H1 (cell line): ENCODE measurements around the gene CPNE4. TPM values are rescaled to one million over a fixed set of nuclear protein-coding genes. Genes with fewer than 3 reads are reported as not detected.

ENCODE experiments used
- CTCF ChIA-PET: fragments of 300-600 bp; sonication (Branson Sonifier 250); formaldehyde crosslinking; loops from one replicate; lab custom pipeline; 2021; ENCODE audit not compliant: partially characterized antibody; lab: Charles Lee
- POLR2A ChIA-PET: fragments of 300-600 bp; sonication (Branson Sonifier 250); formaldehyde crosslinking; loops from one replicate; lab custom pipeline; 2021; ENCODE audit warnings: inconsistent platforms; ENCODE audit not compliant: partially characterized antibody; lab: Charles Lee
- DNase-seq, 2 experiments: peaks; one replicate each; pipeline versions ENCODE4 v3.0.0 to v3.0.0-alpha.2; 2010 to 2022; ENCODE audit warnings: low spot score in 2 of 2, low read depth in 1 of 2, mixed read lengths in 1 of 2
- FAIRE-seq: peaks from 2 replicates; lab custom pipeline; 2011; peaks lifted over from hg19 to GRCh38; lab: Jason Lieb, UNC
- H2AFZ ChIP-seq: 2 replicates; pipeline ENCODE4 v1.8.1; 2012; ENCODE audit warnings: low read length, inconsistent platforms
- H2AK5ac ChIP-seq: 2 replicates; pipeline ENCODE4 v1.6.1; 2013; ENCODE audit warnings: low read depth, low read length
- H2BK120ac ChIP-seq: replicated peaks from 2 replicates; pipeline ENCODE3; 2013; ENCODE audit warnings: low read depth, low read length, inconsistent platforms
- H2BK12ac ChIP-seq: 2 replicates; pipeline ENCODE4 v1.6.1; 2013; ENCODE audit warnings: low read depth, low read length
- H2BK15ac ChIP-seq: 2 replicates; pipeline ENCODE4 v1.6.1; 2013; ENCODE audit warnings: low read length
- H2BK20ac ChIP-seq: 2 replicates; pipeline ENCODE4 v1.6.1; 2013; ENCODE audit warnings: low read length
- H2BK5ac ChIP-seq: 2 replicates; pipeline ENCODE4 v1.6.1; 2013; ENCODE audit warnings: low read depth, low read length
- H3K14ac ChIP-seq: 2 replicates; pipeline ENCODE4 v1.6.1; 2013; ENCODE audit warnings: inconsistent platforms; ENCODE audit not compliant: insufficient read length
- H3K18ac ChIP-seq: 2 replicates; pipeline ENCODE4 v1.6.1; 2013; ENCODE audit warnings: low read length; ENCODE audit errors: extremely low read depth
- H3K23ac ChIP-seq: 2 replicates; pipeline ENCODE4 v1.6.1; 2013; ENCODE audit warnings: inconsistent platforms; ENCODE audit not compliant: insufficient read length
- H3K23me2 ChIP-seq: 2 replicates; pipeline ENCODE4 v1.6.1; 2013; ENCODE audit warnings: low read depth, low read length
- H3K27ac ChIP-seq: 2 replicates; pipeline ENCODE4 v1.6.1; 2011; ENCODE audit warnings: low read depth, low read length, inconsistent platforms
- H3K27me3 ChIP-seq, 4 experiments: replicated peaks in 1 of 4; 1 replicate in 1 of 4; 2 replicates in 3 of 4; pipeline versions ENCODE4 v1.6.1 to v1.8.1; 2011 to 2013; ENCODE audit warnings: low read length in 3 of 4, mild to moderate bottlenecking in 3 of 4, inconsistent platforms in 2 of 4, mixed read lengths in 2 of 4, moderate library complexity in 1 of 4; ENCODE audit not compliant: control insufficient read depth in 3 of 4, insufficient read depth in 3 of 4; ENCODE audit errors: extremely low read depth in 1 of 4
- H3K36me3 ChIP-seq, 4 experiments: 2 replicates each; pipeline versions ENCODE4 v1.6.1 to v1.8.1; 2011 to 2013; ENCODE audit warnings: mild to moderate bottlenecking in 4 of 4, low read length in 3 of 4, moderate library complexity in 2 of 4, control low read depth in 1 of 4, inconsistent platforms in 1 of 4; ENCODE audit not compliant: insufficient read depth in 4 of 4, control insufficient read depth in 2 of 4
- H3K4ac ChIP-seq: replicated peaks from 2 replicates; pipeline ENCODE3; 2013; ENCODE audit warnings: low read length, low read depth, mixed read lengths, inconsistent platforms; ENCODE audit not compliant: insufficient read length
- H3K4me1 ChIP-seq, 4 experiments: replicated peaks in 1 of 4; 1 replicate in 1 of 4; 2 replicates in 3 of 4; pipeline versions ENCODE4 v1.6.1 to v1.8.1; 2011 to 2013; ENCODE audit warnings: low read length in 3 of 4, inconsistent platforms in 2 of 4, mixed read lengths in 1 of 4; ENCODE audit not compliant: insufficient read depth in 4 of 4, control insufficient read depth in 3 of 4
- H3K4me2 ChIP-seq, 2 experiments: 2 replicates each; pipeline versions ENCODE4 v1.6.1 to v1.8.1; 2011 to 2013; ENCODE audit warnings: low read depth in 2 of 2, low read length in 2 of 2, control low read depth in 1 of 2, inconsistent platforms in 1 of 2, mild to moderate bottlenecking in 1 of 2; ENCODE audit not compliant: insufficient read depth in 1 of 2
- H3K4me3 ChIP-seq, 4 experiments: fragments of 200-600, 300-600 bp in 1 of 4; sonication (generic), shearing (Covaris generic), sonication (Bioruptor Twin) in 1 of 4; 2 replicates each; pipeline versions ENCODE4 v1.5.1 to v1.8.1; 2011 to 2016; ENCODE audit warnings: low read length in 4 of 4, low read depth in 3 of 4, control low read depth in 2 of 4, inconsistent platforms in 2 of 4, mild to moderate bottlenecking in 2 of 4, mixed read lengths in 1 of 4, moderate library complexity in 1 of 4; ENCODE audit not compliant: insufficient read depth in 2 of 4; ENCODE audit errors: extremely low read depth in 1 of 4
- H3K56ac ChIP-seq: replicated peaks from 2 replicates; pipeline ENCODE3; 2013; ENCODE audit warnings: low read depth, mild to moderate bottlenecking, mixed read lengths, low read length, inconsistent platforms; ENCODE audit not compliant: insufficient read length
- H3K79me1 ChIP-seq: 2 replicates; pipeline ENCODE4 v1.6.1; 2013; ENCODE audit warnings: low read depth, low read length, control low read depth
- H3K79me2 ChIP-seq, 2 experiments: 2 replicates each; pipeline versions ENCODE4 v1.6.1 to v1.8.1; 2012 to 2013; ENCODE audit warnings: low read length in 2 of 2, mild to moderate bottlenecking in 2 of 2, inconsistent platforms in 1 of 2; ENCODE audit not compliant: insufficient read depth in 2 of 2, control insufficient read depth in 1 of 2
- H3K9ac ChIP-seq, 4 experiments: replicated peaks in 1 of 4; 1 replicate in 1 of 4; 2 replicates in 3 of 4; pipeline versions ENCODE4 v1.6.1 to v1.8.1; 2011 to 2013; ENCODE audit warnings: low read depth in 3 of 4, low read length in 3 of 4, control low read depth in 2 of 4, mild to moderate bottlenecking in 2 of 4, moderate library complexity in 2 of 4, inconsistent platforms in 1 of 4; ENCODE audit errors: extremely low read depth in 1 of 4
- H3K9me3 ChIP-seq, 2 experiments: 2 replicates each; pipeline versions ENCODE4 v1.6.1 to v1.8.1; 2012 to 2013; ENCODE audit warnings: mild to moderate bottlenecking in 2 of 2, moderate library complexity in 2 of 2, control low read depth in 1 of 2, inconsistent platforms in 1 of 2, low read depth in 1 of 2, low read length in 1 of 2, mixed read lengths in 1 of 2; ENCODE audit not compliant: insufficient read depth in 2 of 2
- H4K20me1 ChIP-seq, 2 experiments: replicated peaks in 1 of 2; 2 replicates each; pipeline versions ENCODE3 to v1.8.1; 2011 to 2013; ENCODE audit warnings: inconsistent platforms in 2 of 2, low read length in 2 of 2, mild to moderate bottlenecking in 1 of 2; ENCODE audit not compliant: insufficient read depth in 2 of 2, control insufficient read depth in 1 of 2
- H4K5ac ChIP-seq: 2 replicates; pipeline ENCODE4 v1.6.1; 2013; ENCODE audit warnings: low read length, low read depth, mixed read lengths, inconsistent platforms; ENCODE audit not compliant: insufficient read length
- H4K8ac ChIP-seq: 2 replicates; pipeline ENCODE4 v1.8.0; 2013; ENCODE audit warnings: mild to moderate bottlenecking, moderate library complexity, low read length, inconsistent platforms; ENCODE audit not compliant: insufficient read depth; ENCODE audit errors: extremely low read depth
- H4K91ac ChIP-seq: replicated peaks from 2 replicates; pipeline ENCODE3; 2013; ENCODE audit warnings: low read length, mixed read lengths, inconsistent platforms; ENCODE audit not compliant: insufficient read length
- POU5F1 ChIP-seq: IDR thresholded peaks from 2 replicates; pipeline ENCODE4 v1.6.1; 2011; ENCODE audit warnings: low read depth, mild to moderate bottlenecking, low read length, moderate library complexity
- TCF12 ChIP-seq: IDR thresholded peaks from 2 replicates; pipeline ENCODE4 v1.6.1; 2011; ENCODE audit warnings: low read depth, mild to moderate bottlenecking, low read length
- YY1 ChIP-seq: IDR thresholded peaks from 2 replicates; pipeline ENCODE4 v1.6.1; 2011; ENCODE audit warnings: low read depth, mild to moderate bottlenecking, low read length
- WGBS, 2 experiments: shearing (Covaris generic) in 1 of 2; methylation state at CpG; one replicate each; pipeline versions ENCODE4 v1.1.6 to v1.1.7; 2013 to 2015; ENCODE audit warnings: low lambda C conversion rate in 2 of 2, mixed read lengths in 2 of 2, inconsistent platforms in 1 of 2, low coverage in 1 of 2, missing lambda C conversion rate in 1 of 2; ENCODE audit not compliant: insufficient replicate concordance in 2 of 2, insufficient coverage in 1 of 2, insufficient read length in 1 of 2; ENCODE audit errors: extremely low coverage in 1 of 2, missing lambda C conversion rate in 1 of 2; 5-methylcytosine and 5-hydroxymethylcytosine counted together
- polyA plus RNA-seq, 7 experiments: library from polyadenylated mRNA; depleted of rRNA in 3 of 7; stranded (reverse) in 5 of 7; unstranded in 2 of 7; fragments of >200 nt in 5 of 7; fragments of 200-250 nt in 2 of 7; gene quantifications; 1 replicate in 5 of 7; 2 replicates in 1 of 7; 4 replicates in 1 of 7; pipeline versions ENCODE4 v1.2.1 to v1.2.3, GENCODE V29; 2011 to 2013; ENCODE audit warnings: missing spikeins in 2 of 7, mixed read lengths in 2 of 7
- total RNA-seq: library from RNA; stranded (reverse); fragmentation: NEBNext Ultra II Directional; extraction: Animal tissue kit (Norgen Biotek cat#: 25700); gene quantifications from 2 replicates; pipeline ENCODE4 v1.2.1, GENCODE V29; 2021

Gene CPNE4
- total and polyA plus RNA-seq, 2 of the 8 experiments (the other 6 are each of a cell fraction or from before 2014, with no cell fraction given), result 0.82 to 3.8 TPM

- TF ChIP-seq POU5F1, result no peak
- TF ChIP-seq TCF12, result no peak
- TF ChIP-seq YY1, result no peak
- TF ChIP-seq, all 59 proteins: peak for 0
- Histone ChIP-seq H3K18ac (no peak overlapping the region), H4K5ac (no peak overlapping the region), H3K9ac (no peak overlapping the region), H3K56ac (no peak overlapping the region), H3K23me2 (no peaks in the 10 kb centered on the region), H3K79me1 (no peaks in the 10 kb centered on the region), H3K79me2 (no peaks in the 10 kb centered on the region), H2BK12ac (no peak overlapping the region), H2AFZ (no peak overlapping the region), H3K4me2 (no peak overlapping the region), H3K36me3 (no peaks in the 10 kb centered on the region), H3K4ac (no peak overlapping the region), H4K20me1 (no peaks in the 10 kb centered on the region), H3K4me3 (no peak overlapping the region), H3K14ac (no peak overlapping the region), H2BK20ac (no peak overlapping the region), H3K27me3 (no peaks in the 10 kb centered on the region; a peak in 1 of 7 replicates), H2BK15ac (no peak overlapping the region), H3K23ac (no peak overlapping the region), H2BK5ac (no peak overlapping the region), H2BK120ac (no peak overlapping the region), H3K27ac (no peak overlapping the region), H4K91ac (no peak overlapping the region), H3K9me3 (no peaks in the 10 kb centered on the region), H4K8ac (no peak overlapping the region), H3K4me1 (peaks cover 0 to 8% (median 3%) of the 10 kb centered on the region in 4 experiments; a peak in 4 of 7 replicates), H2AK5ac (no peak overlapping the region)
- 98% methylated on average over 3 of the region's 3 CpGs; no CpG with 5 or more reads in 1 of the 2 experiments for WGBS, 2 experiments
- DNase-seq (no peak), FAIRE-seq (no peak)
- POLR2A ChIA-PET, result no interaction called here
- CTCF ChIA-PET, result interaction anchor here (1.0 kb wide), 1 partner anchor 8 kb away, joined by 3 read pairs; no protein-coding TSS in a partner anchor
These were observed 232.8 kb downstream of the CPNE4 start for GRCh38 chr3:131802029-131802428.
